ENCODE measurements around the gene SIGLEC1. TPM values are rescaled to one million over a fixed set of nuclear protein-coding genes. Genes with fewer than 3 reads are reported as not detected.

Gene SIGLEC1
- total RNA-seq, 1 donor from 2014 or later: 23.2 TPM

GRCh38 chr20:3691897-3692296 lies 20.5 kb downstream of the SIGLEC1 start:
- Histone ChIP-seq H3K27ac (no peak overlapping the region), H3K4me1 (peaks cover 4 to 7% of the 10 kb centered on the region in 2 donors), H3K27me3 (no peaks in the 10 kb centered on the region), H3K9me3 (peaks cover 0 to 3% of the 10 kb centered on the region in 2 donors), H3K4me3 (no peak overlapping the region), H3K36me3 (no peaks in the 10 kb centered on the region)
- no peak for TF ChIP-seq CTCF (IDR thresholded peaks at IDR 0.05)
- intact Hi-C loops (cut with DNase I): no loop called here
- DNase-seq (ENCODE audit: low spot score in 2 of 2): no peak

- H3K4me1 ChIP-seq: peaks cover 8 to 10% of the 10 kb centered on the region in 2 donors
- no peak for TF ChIP-seq CTCF (IDR thresholded peaks at IDR 0.05)
- no peak overlapping the region for H3K4me3 ChIP-seq
- intact Hi-C loops (cut with DNase I): no loop called here
- no peak overlapping the region for H3K27ac ChIP-seq
- DNase-seq (ENCODE audit: low spot score in 2 of 2): no peak
- H3K9me3 ChIP-seq: peaks cover 0 to 1% of the 10 kb centered on the region in 2 donors
- H3K36me3 ChIP-seq: no peaks in the 10 kb centered on the region
- H3K27me3 ChIP-seq: no peaks in the 10 kb centered on the region
These were observed 21.1 kb downstream of the SIGLEC1 start for GRCh38 chr20:3691306-3691705.

- no peaks in the 10 kb centered on the region for H3K27me3 ChIP-seq
- no peak overlapping the region for H3K27ac ChIP-seq
- peaks cover 8 to 11% of the 10 kb centered on the region in 2 donors for H3K4me1 ChIP-seq
- H3K36me3 ChIP-seq: no peaks in the 10 kb centered on the region
- H3K9me3 ChIP-seq: no peaks in the 10 kb centered on the region
- no peak for DNase-seq (ENCODE audit: low spot score in 2 of 2)
- intact Hi-C loops (cut with DNase I): no loop called here
- no peak for TF ChIP-seq CTCF (IDR thresholded peaks at IDR 0.05)
- H3K4me3 ChIP-seq: no peak overlapping the region
These were observed 22.0 kb downstream of the SIGLEC1 start for GRCh38 chr20:3690413-3690812.

GRCh38 chr20:3689978-3690377 lies 22.4 kb downstream of the SIGLEC1 start:
- no peaks in the 10 kb centered on the region for H3K9me3 ChIP-seq
- no peaks in the 10 kb centered on the region for H3K27me3 ChIP-seq
- no peaks in the 10 kb centered on the region for H3K36me3 ChIP-seq
- intact Hi-C loops (cut with DNase I): loop anchor here (10.0 kb wide), 3 partner anchors 215 to 395 kb away; partner anchors contain the start of genes ATRN and RNF24
- DNase-seq (ENCODE audit: low spot score in 2 of 2): no peak
- no peak for TF ChIP-seq CTCF (IDR thresholded peaks at IDR 0.05)
- H3K4me3 ChIP-seq: no peak overlapping the region
- H3K27ac ChIP-seq: no peak overlapping the region
- H3K4me1 ChIP-seq: peaks cover 8 to 11% of the 10 kb centered on the region in 2 donors

GRCh38 chr20:3687655-3688054 lies 24.7 kb downstream of the SIGLEC1 start:
- no peaks in the 10 kb centered on the region for H3K36me3 ChIP-seq
- no peak for TF ChIP-seq CTCF (IDR thresholded peaks at IDR 0.05)
- H3K27ac ChIP-seq: peak overlapping the region; percentile 77 to 85
- H3K9me3 ChIP-seq: no peaks in the 10 kb centered on the region
- no peaks in the 10 kb centered on the region for H3K27me3 ChIP-seq
- intact Hi-C loops (cut with DNase I): loop anchor here (1.0 to 10.0 kb wide), 4 partner anchors 20 to 397 kb away; partner anchors contain the start of genes ATRN and RNF24
- peaks cover 8 to 11% of the 10 kb centered on the region in 2 donors for H3K4me1 ChIP-seq
- H3K4me3 ChIP-seq: peak overlapping the region in 1 of 2 donors; percentile 4
- no peak for DNase-seq (ENCODE audit: low spot score in 2 of 2)
